CD4-positive, alpha-beta T cell (primary cell): ENCODE measurements around the gene C19orf67. TPM values are rescaled to one million over a fixed set of nuclear protein-coding genes. Genes with fewer than 3 reads are reported as not detected.
A peak's percentile ranks its signal among the peaks of the same experiment; 100 is the strongest.

Experiments
- ATAC-seq: fragments of 200-7000 bp; cut with Tn5 transposase; one replicate; pipeline ENCODE4 v1.10.0; 2022; ENCODE audit warnings: mild to moderate bottlenecking; ENCODE audit not compliant: poor library complexity
- CTCF ChIA-PET: fragments of 350-600 bp; sonication (Branson Sonifier 250); formaldehyde crosslinking; loops from one replicate; lab custom pipeline; 2021; ENCODE audit warnings: antibody characterized with exemption, inconsistent platforms; lab: Charles Lee
- POLR2A ChIA-PET: fragments of 350-600 bp; sonication (Branson Sonifier 250); formaldehyde crosslinking; loops from one replicate; lab custom pipeline; 2021; ENCODE audit warnings: antibody characterized with exemption, inconsistent platforms; lab: Charles Lee
- DNase-seq, 14 experiments: peaks; one replicate each; pipeline ENCODE4 v3.0.0-alpha.2; 2013 to 2020; ENCODE audit warnings: mixed read lengths in 2 of 14
- H3K27ac ChIP-seq, 2 donors: one replicate each; pipeline versions ENCODE4 v1.5.1 to v1.7.0; 2013; ENCODE audit warnings: low read length in 2 of 2, low read depth in 1 of 2, mild to moderate bottlenecking in 1 of 2
- H3K27me3 ChIP-seq, 2 experiments: 1 replicate in 1 of 2; 2 replicates in 1 of 2; pipeline versions ENCODE4 v1.6.1 to v1.7.0; 2013; ENCODE audit warnings: low read length in 2 of 2, control low read depth in 1 of 2, mild to moderate bottlenecking in 1 of 2, moderate library complexity in 1 of 2; ENCODE audit not compliant: insufficient read depth in 2 of 2, control insufficient read depth in 1 of 2
- H3K36me3 ChIP-seq: one replicate; pipeline ENCODE4 v1.6.1; 2013; ENCODE audit warnings: low read length, control low read depth; ENCODE audit not compliant: insufficient read depth
- H3K4me1 ChIP-seq: one replicate; pipeline ENCODE4 v1.6.1; 2013; ENCODE audit warnings: low read length, control low read depth; ENCODE audit not compliant: insufficient read depth
- H3K4me3 ChIP-seq: one replicate; pipeline ENCODE4 v1.5.1; 2013; ENCODE audit warnings: mild to moderate bottlenecking, low read length, moderate library complexity
- H3K9me3 ChIP-seq, 2 experiments: 1 replicate in 1 of 2; 2 replicates in 1 of 2; pipeline versions ENCODE4 v1.6.1 to v1.7.0; 2013; ENCODE audit warnings: low read length in 2 of 2, mild to moderate bottlenecking in 2 of 2, control low read depth in 1 of 2, moderate library complexity in 1 of 2; ENCODE audit not compliant: control insufficient read depth in 1 of 2, insufficient read depth in 1 of 2
- H3K27ac Mint-ChIP-seq: one replicate; pipeline ENCODE4 v1.8.0; 2020; ENCODE audit warnings: mixed read lengths
- H3K27me3 Mint-ChIP-seq: one replicate; pipeline ENCODE4 v1.8.0; 2021; ENCODE audit warnings: mixed read lengths
- H3K36me3 Mint-ChIP-seq: one replicate; pipeline ENCODE4 v1.8.0; 2021; ENCODE audit warnings: low read depth, mixed read lengths
- H3K4me1 Mint-ChIP-seq: one replicate; pipeline ENCODE4 v1.8.0; 2021; ENCODE audit warnings: low read depth, mixed read lengths
- H3K4me3 Mint-ChIP-seq: one replicate; pipeline ENCODE4 v1.8.0; 2020; ENCODE audit warnings: mild to moderate bottlenecking, mixed read lengths
- H3K9me3 Mint-ChIP-seq: one replicate; pipeline ENCODE4 v1.8.0; 2020; ENCODE audit warnings: mixed read lengths
- intact Hi-C, 2 experiments: fragments of 100-400 bp; cut with DNase I in 1 of 2; cut with micrococcal nuclease in 1 of 2; formaldehyde crosslinking; loops; one replicate each; pipeline versions ENCODE4 v1.15.1 to v1.9.0; 2023 to 2025; cut with DNase I, micrococcal nuclease
- total RNA-seq, 174 experiments: library from RNA in 2 of 174; stranded (reverse) in 2 of 174; gene quantifications; one replicate each; pipeline ENCODE4 v1.2.3 and lab custom pipeline; 2021 to 2026
- TF ChIP-seq, protein P1 (sequence below): fragments of 200-600 bp; IDR thresholded peaks from one replicate; pipeline ENCODE4 v1.8.0; 2022; ENCODE audit warnings: antibody characterized with exemption, mild to moderate bottlenecking

C19orf67 gene
- total RNA-seq, 2 experiments from 2014 or later: not detected

DNA sequence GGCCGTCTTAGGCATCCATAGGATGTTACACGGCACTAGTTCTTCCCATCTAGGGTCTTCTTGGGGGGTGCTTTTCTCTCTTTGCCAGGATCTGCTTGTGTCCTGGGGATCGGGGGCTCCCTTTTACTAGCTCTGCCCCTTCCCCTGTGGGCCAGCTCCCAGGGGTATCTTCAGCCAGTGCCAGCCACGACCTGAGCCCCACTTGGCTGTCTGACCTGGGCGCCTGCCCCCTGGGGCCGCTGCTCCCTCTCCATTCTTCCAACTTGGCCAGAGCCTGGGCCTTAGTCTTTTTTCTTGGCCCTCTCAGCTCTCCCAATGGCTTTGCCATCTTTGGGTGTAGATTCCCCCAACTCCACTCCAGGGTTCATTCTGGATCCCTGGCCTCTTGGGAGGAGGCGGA is 28.9 kb upstream of the C19orf67 start:
- no peak for ATAC-seq
- H3K4me3 ChIP-seq: no peak overlapping the region
- TF ChIP-seq, protein P1, sequence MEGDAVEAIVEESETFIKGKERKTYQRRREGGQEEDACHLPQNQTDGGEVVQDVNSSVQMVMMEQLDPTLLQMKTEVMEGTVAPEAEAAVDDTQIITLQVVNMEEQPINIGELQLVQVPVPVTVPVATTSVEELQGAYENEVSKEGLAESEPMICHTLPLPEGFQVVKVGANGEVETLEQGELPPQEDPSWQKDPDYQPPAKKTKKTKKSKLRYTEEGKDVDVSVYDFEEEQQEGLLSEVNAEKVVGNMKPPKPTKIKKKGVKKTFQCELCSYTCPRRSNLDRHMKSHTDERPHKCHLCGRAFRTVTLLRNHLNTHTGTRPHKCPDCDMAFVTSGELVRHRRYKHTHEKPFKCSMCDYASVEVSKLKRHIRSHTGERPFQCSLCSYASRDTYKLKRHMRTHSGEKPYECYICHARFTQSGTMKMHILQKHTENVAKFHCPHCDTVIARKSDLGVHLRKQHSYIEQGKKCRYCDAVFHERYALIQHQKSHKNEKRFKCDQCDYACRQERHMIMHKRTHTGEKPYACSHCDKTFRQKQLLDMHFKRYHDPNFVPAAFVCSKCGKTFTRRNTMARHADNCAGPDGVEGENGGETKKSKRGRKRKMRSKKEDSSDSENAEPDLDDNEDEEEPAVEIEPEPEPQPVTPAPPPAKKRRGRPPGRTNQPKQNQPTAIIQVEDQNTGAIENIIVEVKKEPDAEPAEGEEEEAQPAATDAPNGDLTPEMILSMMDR: no peak
- no peaks in the 10 kb centered on the region for H3K27me3 ChIP-seq
- no peak overlapping the region for H3K27ac ChIP-seq
- ChIA-PET POLR2A (interaction anchor here (3.0 kb wide), 1 partner anchor 22 kb away, joined by 16 read pairs; the partner anchor contains the start of gene ASF1B), CTCF (interaction anchor here (0.6 to 4.2 kb wide), 6 partner anchors 9 to 56 kb away, joined by 3 to 18 read pairs (median 3); partner anchors contain the start of gene ASF1B)
- Mint-ChIP-seq H3K4me3 (peak overlapping the region; percentile 62), H3K27me3 (no peaks in the 10 kb centered on the region), H3K27ac (peak overlapping the region; percentile 36), H3K36me3 (peaks cover 13% of the 10 kb centered on the region), H3K4me1 (peaks cover 69% of the 10 kb centered on the region), H3K9me3 (no peaks in the 10 kb centered on the region)
- peaks cover 75% of the 10 kb centered on the region for H3K4me1 ChIP-seq
- DNase-seq: no peak
- H3K36me3 ChIP-seq: no peaks in the 10 kb centered on the region
- H3K9me3 ChIP-seq: no peaks in the 10 kb centered on the region
- intact Hi-C loops: loop anchor here in 1 of 2 experiments (2.0 kb wide), 1 partner anchor 22 kb away; no protein-coding TSS in a partner anchor

DNA sequence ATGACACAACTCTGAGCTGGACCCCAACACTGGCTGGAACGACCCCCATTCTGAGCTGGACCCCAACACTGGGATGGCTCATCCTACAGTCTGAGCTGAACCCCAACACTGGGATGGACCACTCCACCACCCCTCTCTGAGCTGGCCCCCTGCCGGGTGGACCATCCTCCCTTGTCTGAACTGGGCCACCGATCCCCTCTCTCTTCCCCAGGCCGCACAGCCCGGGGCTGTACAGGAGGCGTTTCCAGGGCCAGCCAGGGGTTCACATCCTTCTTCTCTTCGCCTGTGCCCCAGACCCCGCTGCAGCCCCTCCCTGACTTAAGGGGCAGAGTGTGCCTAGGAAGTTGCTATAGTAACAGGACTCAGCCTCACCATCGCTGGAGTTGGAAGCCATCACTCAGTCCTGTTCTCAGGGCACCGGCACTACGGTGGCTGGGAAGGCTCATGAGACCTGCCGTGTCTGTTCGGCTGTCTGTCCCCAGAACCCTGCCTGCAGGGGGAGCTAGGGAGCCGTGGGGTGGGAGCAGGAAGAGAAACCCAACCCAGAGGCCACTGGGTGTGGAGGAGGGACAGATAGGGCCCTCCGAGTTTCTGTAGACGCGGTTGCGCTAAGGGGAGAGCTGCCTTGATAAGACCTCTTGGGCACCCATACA is 28.3 kb upstream of the C19orf67 start:
- intact Hi-C loops: loop anchor here in 1 of 2 experiments (2.0 kb wide), 1 partner anchor 21 kb away; no protein-coding TSS in a partner anchor
- Histone ChIP-seq H3K36me3 (no peaks in the 10 kb centered on the region), H3K4me1 (peaks cover 70% of the 10 kb centered on the region), H3K27ac (no peak overlapping the region), H3K27me3 (no peaks in the 10 kb centered on the region), H3K4me3 (no peak overlapping the region), H3K9me3 (no peaks in the 10 kb centered on the region)
- H3K9me3 Mint-ChIP-seq: no peaks in the 10 kb centered on the region
- H3K27ac Mint-ChIP-seq: peak overlapping the region; percentile 28
- CTCF ChIA-PET: interaction anchor here (0.6 to 4.2 kb wide), 6 partner anchors 10 to 55 kb away, joined by 3 to 18 read pairs (median 3); partner anchors contain the start of gene ASF1B
- H3K36me3 Mint-ChIP-seq: peaks cover 13% of the 10 kb centered on the region
- H3K4me3 Mint-ChIP-seq: peak overlapping the region; percentile 62
- ATAC-seq: no peak
- peaks cover 66% of the 10 kb centered on the region for H3K4me1 Mint-ChIP-seq
- peak in 9 of 14 experiments; percentile 24 to 74 (median 41) for DNase-seq
- H3K27me3 Mint-ChIP-seq: no peaks in the 10 kb centered on the region
- POLR2A ChIA-PET: interaction anchor here (3.0 kb wide), 1 partner anchor 22 kb away, joined by 16 read pairs; the partner anchor contains the start of gene ASF1B
- TF ChIP-seq, protein P1: no peak

DNA sequence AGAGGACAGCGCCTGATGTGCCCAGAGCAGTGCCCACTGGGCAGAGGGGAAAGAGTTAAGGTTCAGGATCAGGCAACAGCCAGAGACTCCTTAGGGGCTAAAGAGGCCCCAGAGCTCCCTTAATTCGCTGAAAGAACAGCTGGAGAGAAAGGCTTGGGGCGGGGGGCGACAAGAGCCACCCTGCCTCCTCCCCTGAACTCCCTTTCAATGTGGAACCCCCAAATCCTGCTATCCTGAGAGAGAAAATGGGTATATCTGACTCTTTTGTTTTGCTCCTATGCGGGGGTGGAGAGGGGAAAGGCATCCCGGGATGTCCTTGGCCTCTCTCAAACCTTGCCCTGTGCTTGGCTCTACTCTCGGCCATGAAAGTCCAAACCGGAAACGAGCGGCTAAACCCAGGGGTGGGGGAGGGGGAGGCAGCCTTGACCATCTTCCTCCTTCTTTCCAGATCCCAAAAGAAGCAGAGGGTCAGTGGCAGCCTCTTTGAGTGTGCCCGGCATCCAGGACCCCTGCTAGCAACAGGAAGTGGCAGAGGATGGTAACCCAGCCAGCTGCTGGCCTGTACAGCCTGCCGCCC is 27.3 kb upstream of the C19orf67 start:
- POLR2A ChIA-PET: interaction anchor here (1.2 kb wide), 1 partner anchor 31 kb away, joined by 3 read pairs; no protein-coding TSS in a partner anchor
- peaks cover 63% of the 10 kb centered on the region for H3K4me1 ChIP-seq

More for the DNA sequence above, 27.3 kb upstream of the C19orf67 start:
- Histone ChIP-seq H3K36me3 (no peaks in the 10 kb centered on the region), H3K27me3 (no peaks in the 10 kb centered on the region), H3K27ac (no peak overlapping the region), H3K4me3 (no peak overlapping the region), H3K9me3 (no peaks in the 10 kb centered on the region)
- DNase-seq (no peak), ATAC-seq (no peak)
- Mint-ChIP-seq H3K36me3 (peaks cover 13% of the 10 kb centered on the region), H3K27me3 (no peaks in the 10 kb centered on the region), H3K4me1 (peaks cover 60% of the 10 kb centered on the region), H3K27ac (no peak overlapping the region), H3K4me3 (no peak overlapping the region), H3K9me3 (no peaks in the 10 kb centered on the region)
- intact Hi-C loops: no loop called here
- CTCF ChIA-PET: interaction anchor here (1.3 to 4.2 kb wide), 2 partner anchors 10 to 24 kb away, joined by 3 to 18 read pairs; partner anchors contain the start of gene ASF1B
- TF ChIP-seq, protein P1: no peak
